NB4 (cell line): ENCODE data around the gene WDR83.

Source experiments
- DNase-seq: peaks from one replicate; pipeline ENCODE4 v3.0.0; 2010; ENCODE audit warnings: low read depth
- H3K4me3 ChIP-seq: one replicate; pipeline ENCODE4 v1.5.1; 2011; ENCODE audit warnings: mild to moderate bottlenecking, low read depth, low read length, moderate library complexity
- MYC ChIP-seq: IDR thresholded peaks from 2 replicates; pipeline ENCODE4 v1.6.1; 2011; ENCODE audit warnings: low read depth, low read length
- POLR2A ChIP-seq: IDR thresholded peaks from 2 replicates; pipeline ENCODE4 v1.6.1; 2011; ENCODE audit warnings: mild to moderate bottlenecking; ENCODE audit not compliant: insufficient read length; ENCODE audit errors: extremely low read depth
- TF ChIP-seq, protein P1 (sequence below): IDR thresholded peaks from one replicate; pipeline ENCODE4 v1.5.1; 2012; ENCODE audit warnings: low read depth, low read length
- TF ChIP-seq, protein P2 (sequence below): IDR thresholded peaks from 2 replicates; pipeline ENCODE4 v1.6.1; 2011; ENCODE audit warnings: low read depth, low read length

Gene WDR83

DNA sequence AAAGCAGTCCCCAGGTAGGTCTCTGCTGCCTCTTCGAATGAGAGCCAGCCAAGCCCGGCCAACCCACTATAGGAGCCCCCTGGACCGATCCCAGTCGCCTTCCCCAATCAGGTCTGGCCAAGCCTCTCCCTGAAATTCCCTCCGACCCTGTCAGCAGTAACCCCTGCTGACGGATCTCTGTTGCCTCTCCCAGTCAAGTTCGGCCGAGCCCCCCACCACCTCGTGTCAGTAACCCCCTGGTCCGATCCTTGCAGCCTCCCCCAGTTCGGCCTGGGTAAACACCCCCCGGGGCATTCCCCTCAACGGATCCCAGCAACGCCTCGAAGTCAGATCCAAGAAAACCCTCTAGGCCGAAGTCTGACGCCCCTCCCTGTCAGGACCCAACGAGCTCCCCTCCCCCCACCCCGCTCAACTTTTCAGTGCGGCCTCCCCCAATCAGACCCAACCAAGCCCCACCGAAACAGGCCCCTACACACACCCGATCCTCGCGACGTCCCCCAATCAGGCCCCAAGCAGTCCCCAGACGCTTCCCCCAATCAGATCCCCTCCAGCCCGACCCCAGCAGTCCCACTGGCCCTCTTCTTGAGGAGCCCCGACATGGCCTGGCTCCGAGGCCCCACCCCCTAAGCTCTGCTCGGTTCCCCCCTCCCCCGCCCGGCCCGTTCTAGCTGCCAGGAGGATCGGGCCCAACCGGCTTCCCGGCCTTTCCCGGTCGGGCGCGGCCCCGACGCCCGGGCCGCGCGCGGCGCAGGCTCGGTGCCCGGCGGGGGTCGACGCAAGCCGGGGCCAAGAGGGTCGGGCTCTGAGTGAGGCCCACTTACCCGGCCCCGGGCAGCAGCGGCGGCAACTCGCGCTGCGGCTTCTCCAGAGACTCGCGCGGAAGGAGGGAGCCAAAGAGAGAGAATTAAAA, 55.3 kb downstream of the WDR83 start:
- peak overlapping the region; percentile 87 for H3K4me3 ChIP-seq
- DNase-seq, result peak; percentile 77
- TF ChIP-seq MYC, result no peak
- TF ChIP-seq, protein P1, sequence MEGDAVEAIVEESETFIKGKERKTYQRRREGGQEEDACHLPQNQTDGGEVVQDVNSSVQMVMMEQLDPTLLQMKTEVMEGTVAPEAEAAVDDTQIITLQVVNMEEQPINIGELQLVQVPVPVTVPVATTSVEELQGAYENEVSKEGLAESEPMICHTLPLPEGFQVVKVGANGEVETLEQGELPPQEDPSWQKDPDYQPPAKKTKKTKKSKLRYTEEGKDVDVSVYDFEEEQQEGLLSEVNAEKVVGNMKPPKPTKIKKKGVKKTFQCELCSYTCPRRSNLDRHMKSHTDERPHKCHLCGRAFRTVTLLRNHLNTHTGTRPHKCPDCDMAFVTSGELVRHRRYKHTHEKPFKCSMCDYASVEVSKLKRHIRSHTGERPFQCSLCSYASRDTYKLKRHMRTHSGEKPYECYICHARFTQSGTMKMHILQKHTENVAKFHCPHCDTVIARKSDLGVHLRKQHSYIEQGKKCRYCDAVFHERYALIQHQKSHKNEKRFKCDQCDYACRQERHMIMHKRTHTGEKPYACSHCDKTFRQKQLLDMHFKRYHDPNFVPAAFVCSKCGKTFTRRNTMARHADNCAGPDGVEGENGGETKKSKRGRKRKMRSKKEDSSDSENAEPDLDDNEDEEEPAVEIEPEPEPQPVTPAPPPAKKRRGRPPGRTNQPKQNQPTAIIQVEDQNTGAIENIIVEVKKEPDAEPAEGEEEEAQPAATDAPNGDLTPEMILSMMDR, result no peak
- no peak for TF ChIP-seq POLR2A
- TF ChIP-seq, protein P2, sequence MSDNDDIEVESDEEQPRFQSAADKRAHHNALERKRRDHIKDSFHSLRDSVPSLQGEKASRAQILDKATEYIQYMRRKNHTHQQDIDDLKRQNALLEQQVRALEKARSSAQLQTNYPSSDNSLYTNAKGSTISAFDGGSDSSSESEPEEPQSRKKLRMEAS, result no peak

- H3K4me3 ChIP-seq, result peak overlapping the region; percentile 87
- TF ChIP-seq POLR2A, result peak; percentile 53
- TF ChIP-seq, protein P1, result no peak
- TF ChIP-seq MYC, result peak; percentile 95
- TF ChIP-seq, protein P2, result peak; percentile 99
Observed at GRCh38 chr19:12722566-12723380, 56.2 kb downstream of the WDR83 start.

GRCh38 chr19:12723381-12723640, 56.7 kb downstream of the WDR83 start:
- DNase-seq, result peak; percentile 40
- peak overlapping the region; percentile 87 for H3K4me3 ChIP-seq
- TF ChIP-seq, protein P2, result no peak
- TF ChIP-seq, protein P1, result no peak
- TF ChIP-seq MYC, result no peak
- TF ChIP-seq POLR2A, result no peak

More at GRCh38 chr19:12722566-12723380, 56.2 kb downstream of the WDR83 start:
- DNase-seq, result peak; percentile 99

GRCh38 chr19:12723641-12724426, 57.2 kb downstream of the WDR83 start, which contains the start of gene TNPO2:
Gene TNPO2 (minus strand): TSS chr19:12723932. CDS start chr19:12720977, 2,955 bp downstream.
- peak within 1 kb of the TSS; percentile 87 for H3K4me3 ChIP-seq
- peak; percentile 90 for DNase-seq
- TF ChIP-seq, protein P1, result no peak
- TF ChIP-seq POLR2A (peak; percentile 72), MYC (peak; percentile 99)
- TF ChIP-seq, protein P2, result peak; percentile 99
